HepG2 (cell line): ENCODE results near the gene DUS3L. TPM values are rescaled to one million over a fixed set of nuclear protein-coding genes. Genes with fewer than 3 reads are reported as not detected.

Experiments
- AGO1 ChIP-seq: fragments of 200-400 bp; formaldehyde crosslinking; IDR thresholded peaks from 2 replicates; pipeline ENCODE4 v1.6.1; 2017; ENCODE audit warnings: mild to moderate bottlenecking, low read depth, low read length, moderate library complexity; ENCODE audit not compliant: poor library complexity, severe bottlenecking
- ATM ChIP-seq: fragments of 450-650 bp; IDR thresholded peaks from 2 replicates; pipeline ENCODE4 v1.7.1; 2017; ENCODE audit warnings: mild to moderate bottlenecking, borderline replicate concordance
- CHD4 ChIP-seq: fragments of 200-600 bp; sonication (generic); IDR thresholded peaks from 2 replicates; pipeline ENCODE4 v1.7.0; 2017; ENCODE audit warnings: mild to moderate bottlenecking, low read length, borderline replicate concordance
- EEA1 ChIP-seq: sonication (generic); formaldehyde crosslinking; IDR thresholded peaks from 2 replicates; pipeline ENCODE4 v1.5.1; 2020; ENCODE audit warnings: mild to moderate bottlenecking, missing genetic modification reagents, borderline replicate concordance
- ETV6 ChIP-seq: sonication (generic); formaldehyde crosslinking; conservative IDR thresholded peaks from 2 replicates; pipeline ENCODE4 v1.4.0; 2020; ENCODE audit warnings: missing genetic modification reagents
- FLYWCH1 ChIP-seq: sonication (generic); formaldehyde crosslinking; IDR thresholded peaks from 2 replicates; pipeline ENCODE4 v1.8.1; 2023; ENCODE audit warnings: mild to moderate bottlenecking, missing genetic modification reagents
- GATAD1 ChIP-seq: IDR thresholded peaks from 2 replicates; pipeline ENCODE4 v1.6.1; 2016; ENCODE audit warnings: missing genetic modification reagents, missing compliant biosample characterization
- KDM1A ChIP-seq: IDR thresholded peaks from 2 replicates; pipeline ENCODE4 v1.6.1; 2016; ENCODE audit warnings: missing compliant biosample characterization
- SATB2 ChIP-seq: sonication (generic); formaldehyde crosslinking; IDR thresholded peaks from 2 replicates; pipeline ENCODE4 v1.5.0; 2020; ENCODE audit warnings: missing genetic modification reagents
- THYN1 ChIP-seq: sonication (generic); formaldehyde crosslinking; IDR thresholded peaks from 2 replicates; pipeline ENCODE4 v1.8.1; 2023; ENCODE audit warnings: low read depth, mild to moderate bottlenecking, moderate library complexity, missing genetic modification reagents, borderline replicate concordance
- XBP1 ChIP-seq: sonication (generic); formaldehyde crosslinking; IDR thresholded peaks from 2 replicates; pipeline ENCODE4 v1.5.0; 2020; ENCODE audit warnings: missing genetic modification reagents
- ZFP62 ChIP-seq: sonication (generic); formaldehyde crosslinking; IDR thresholded peaks from 2 replicates; pipeline ENCODE4 v1.4.0; 2020; ENCODE audit warnings: missing genetic modification reagents
- ZNF232 ChIP-seq: sonication (generic); formaldehyde crosslinking; IDR thresholded peaks from 2 replicates; pipeline ENCODE4 v1.4.0; 2020; ENCODE audit warnings: missing genetic modification reagents, borderline replicate concordance
- ZNF264 ChIP-seq: sonication (generic); formaldehyde crosslinking; IDR thresholded peaks from 2 replicates; pipeline ENCODE4 v1.4.0; 2020; ENCODE audit warnings: missing genetic modification reagents
- ZNF335 ChIP-seq: sonication (generic); formaldehyde crosslinking; IDR thresholded peaks from 2 replicates; pipeline ENCODE4 v1.4.0; 2020; ENCODE audit warnings: missing genetic modification reagents
- ZNF782 ChIP-seq: sonication (generic); formaldehyde crosslinking; IDR thresholded peaks from 2 replicates; pipeline ENCODE4 v1.4.0; 2020; ENCODE audit warnings: missing genetic modification reagents, mild to moderate bottlenecking, borderline replicate concordance
- polyA plus RNA-seq, 8 experiments: library from polyadenylated mRNA; depleted of rRNA in 3 of 8; stranded (reverse) in 7 of 8; unstranded in 1 of 8; fragments of >200 nt; fragmentation: Illumina TruSeq in 4 of 8; extraction: Trizol in 4 of 8; gene quantifications; 2 replicates each; pipeline versions ENCODE4 v1.2.1 to v1.2.3, GENCODE V29; 2011 to 2016; ENCODE audit warnings: low read depth in 4 of 8, missing spikeins in 1 of 8, mixed read lengths in 1 of 8; ENCODE audit not compliant: insufficient read depth in 1 of 8
- total RNA-seq, 5 experiments: library from RNA; depleted of rRNA; stranded (reverse); fragments of >200 nt; fragmentation: Illumina TruSeq; extraction: Trizol; gene quantifications; 2 replicates each; pipeline ENCODE4 v1.2.3, GENCODE V29; 2016; ENCODE audit warnings: low read depth in 1 of 5
- TF ChIP-seq, protein P1 (sequence below): sonication (generic); formaldehyde crosslinking; IDR thresholded peaks from 2 replicates; pipeline ENCODE4 v1.9.0; 2021; ENCODE audit warnings: missing genetic modification reagents, borderline replicate concordance
- TF ChIP-seq, protein P2 (sequence below): IDR thresholded peaks from 2 replicates; pipeline ENCODE4 v1.6.1; 2016; ENCODE audit warnings: missing compliant biosample characterization, missing genetic modification reagents, borderline replicate concordance
- TF ChIP-seq, protein P3 (sequence below): sonication (generic); formaldehyde crosslinking; IDR thresholded peaks from 2 replicates; pipeline ENCODE4 v1.4.0; 2020; ENCODE audit warnings: mild to moderate bottlenecking, missing genetic modification reagents
- TF ChIP-seq, protein P4 (sequence below): sonication (generic); formaldehyde crosslinking; IDR thresholded peaks from 2 replicates; pipeline ENCODE4 v1.4.0; 2020; ENCODE audit warnings: missing genetic modification reagents
- TF ChIP-seq, protein P5 (sequence below): sonication (generic); formaldehyde crosslinking; IDR thresholded peaks from 2 replicates; pipeline ENCODE4 v1.5.0; 2020; ENCODE audit warnings: missing genetic modification reagents
- TF ChIP-seq, protein P6 (sequence below): sonication (generic); formaldehyde crosslinking; IDR thresholded peaks from 2 replicates; pipeline ENCODE4 v1.4.0; 2020; ENCODE audit warnings: mild to moderate bottlenecking, missing genetic modification reagents, borderline replicate concordance
- TF ChIP-seq, protein P7 (sequence below): sonication (generic); formaldehyde crosslinking; IDR thresholded peaks from 2 replicates; pipeline ENCODE4 v1.4.0; 2020; ENCODE audit warnings: missing genetic modification reagents

Gene DUS3L
- total and polyA plus RNA-seq, 2 of the 13 experiments (the other 11 are each of a cell fraction or from before 2014, with no cell fraction given), result 13.3 to 25.1 TPM

DNA sequence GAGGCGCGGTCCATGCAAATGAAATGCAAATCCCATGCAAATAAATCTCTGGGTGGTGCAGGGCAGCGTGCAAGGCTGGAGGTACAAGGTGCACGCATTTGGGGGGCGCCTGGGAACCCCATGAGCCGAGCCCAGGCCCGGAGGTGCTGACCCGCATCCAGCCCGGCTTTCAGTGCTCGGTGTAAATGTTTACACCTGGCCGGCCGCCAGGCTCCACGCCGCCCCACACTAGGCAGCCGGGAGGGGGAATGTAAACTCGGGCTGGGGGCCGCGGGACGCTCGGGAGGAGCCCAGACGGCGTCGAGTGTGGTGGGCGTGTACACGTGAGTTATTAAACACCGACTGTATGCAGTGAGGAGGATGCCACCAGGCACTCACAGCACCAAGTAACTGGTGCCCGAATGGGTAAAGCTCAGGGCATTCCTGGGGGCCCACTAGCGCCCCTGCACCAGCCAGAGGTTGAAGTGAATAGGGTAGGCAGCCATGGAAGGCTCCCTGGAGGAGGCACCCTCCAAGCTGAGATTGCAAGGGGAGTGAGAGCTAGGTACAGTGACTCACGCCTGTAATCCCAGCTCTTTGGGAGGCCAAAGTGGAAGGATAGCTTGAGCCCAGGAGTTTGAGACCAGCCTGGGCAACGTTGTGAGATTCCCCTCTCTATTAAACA is 31.4 kb upstream of the DUS3L start (continued):
- TF ChIP-seq GATAD1, result no peak
- TF ChIP-seq ZNF232 (CRISPR knock-in tag), result no peak
- TF ChIP-seq, protein P1, sequence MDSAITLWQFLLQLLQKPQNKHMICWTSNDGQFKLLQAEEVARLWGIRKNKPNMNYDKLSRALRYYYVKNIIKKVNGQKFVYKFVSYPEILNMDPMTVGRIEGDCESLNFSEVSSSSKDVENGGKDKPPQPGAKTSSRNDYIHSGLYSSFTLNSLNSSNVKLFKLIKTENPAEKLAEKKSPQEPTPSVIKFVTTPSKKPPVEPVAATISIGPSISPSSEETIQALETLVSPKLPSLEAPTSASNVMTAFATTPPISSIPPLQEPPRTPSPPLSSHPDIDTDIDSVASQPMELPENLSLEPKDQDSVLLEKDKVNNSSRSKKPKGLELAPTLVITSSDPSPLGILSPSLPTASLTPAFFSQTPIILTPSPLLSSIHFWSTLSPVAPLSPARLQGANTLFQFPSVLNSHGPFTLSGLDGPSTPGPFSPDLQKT (CRISPR knock-in tag), result no peak
- TF ChIP-seq, protein P2, sequence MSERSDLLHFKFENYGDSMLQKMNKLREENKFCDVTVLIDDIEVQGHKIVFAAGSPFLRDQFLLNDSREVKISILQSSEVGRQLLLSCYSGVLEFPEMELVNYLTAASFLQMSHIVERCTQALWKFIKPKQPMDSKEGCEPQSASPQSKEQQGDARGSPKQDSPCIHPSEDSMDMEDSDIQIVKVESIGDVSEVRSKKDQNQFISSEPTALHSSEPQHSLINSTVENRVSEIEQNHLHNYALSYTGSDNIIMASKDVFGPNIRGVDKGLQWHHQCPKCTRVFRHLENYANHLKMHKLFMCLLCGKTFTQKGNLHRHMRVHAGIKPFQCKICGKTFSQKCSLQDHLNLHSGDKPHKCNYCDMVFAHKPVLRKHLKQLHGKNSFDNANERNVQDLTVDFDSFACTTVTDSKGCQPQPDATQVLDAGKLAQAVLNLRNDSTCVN, result no peak
- TF ChIP-seq AGO1, result peak; percentile 72
- no peak for TF ChIP-seq ATM
- no peak for TF ChIP-seq ZFP62 (CRISPR knock-in tag)
- no peak for TF ChIP-seq ETV6
- TF ChIP-seq ZNF335 (CRISPR knock-in tag), result no peak
- TF ChIP-seq, protein P3, sequence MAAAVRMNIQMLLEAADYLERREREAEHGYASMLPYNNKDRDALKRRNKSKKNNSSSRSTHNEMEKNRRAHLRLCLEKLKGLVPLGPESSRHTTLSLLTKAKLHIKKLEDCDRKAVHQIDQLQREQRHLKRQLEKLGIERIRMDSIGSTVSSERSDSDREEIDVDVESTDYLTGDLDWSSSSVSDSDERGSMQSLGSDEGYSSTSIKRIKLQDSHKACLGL, result no peak; the same call in 1 of the 2 replicates
- no peak for TF ChIP-seq CHD4
- TF ChIP-seq, protein P4, sequence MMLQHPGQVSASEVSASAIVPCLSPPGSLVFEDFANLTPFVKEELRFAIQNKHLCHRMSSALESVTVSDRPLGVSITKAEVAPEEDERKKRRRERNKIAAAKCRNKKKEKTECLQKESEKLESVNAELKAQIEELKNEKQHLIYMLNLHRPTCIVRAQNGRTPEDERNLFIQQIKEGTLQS (CRISPR knock-in tag), result no peak
- no peak for TF ChIP-seq SATB2
- no peak for TF ChIP-seq FLYWCH1 (CRISPR knock-in tag)
- TF ChIP-seq ZNF782 (CRISPR knock-in tag), result no peak
- TF ChIP-seq EEA1 (CRISPR knock-in tag), result no peak
- TF ChIP-seq KDM1A (CRISPR knock-in tag), result no peak
- TF ChIP-seq, protein P5, sequence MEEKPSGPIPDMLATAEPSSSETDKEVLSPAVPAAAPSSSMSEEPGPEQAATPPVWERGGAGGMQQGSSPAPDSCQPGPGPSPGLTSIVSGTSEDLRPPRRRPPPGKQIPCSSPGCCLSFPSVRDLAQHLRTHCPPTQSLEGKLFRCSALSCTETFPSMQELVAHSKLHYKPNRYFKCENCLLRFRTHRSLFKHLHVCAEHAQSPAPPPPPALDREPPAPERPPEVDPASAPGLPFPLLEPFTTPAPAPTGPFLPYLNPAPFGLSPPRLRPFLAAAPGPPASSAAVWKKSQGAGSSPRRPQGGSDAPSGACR (CRISPR knock-in tag), result 0 out of 2 replicates have a peak, but pooled peaks have one; percentile 22
- TF ChIP-seq XBP1 (CRISPR knock-in tag), result no peak
- TF ChIP-seq, protein P6, sequence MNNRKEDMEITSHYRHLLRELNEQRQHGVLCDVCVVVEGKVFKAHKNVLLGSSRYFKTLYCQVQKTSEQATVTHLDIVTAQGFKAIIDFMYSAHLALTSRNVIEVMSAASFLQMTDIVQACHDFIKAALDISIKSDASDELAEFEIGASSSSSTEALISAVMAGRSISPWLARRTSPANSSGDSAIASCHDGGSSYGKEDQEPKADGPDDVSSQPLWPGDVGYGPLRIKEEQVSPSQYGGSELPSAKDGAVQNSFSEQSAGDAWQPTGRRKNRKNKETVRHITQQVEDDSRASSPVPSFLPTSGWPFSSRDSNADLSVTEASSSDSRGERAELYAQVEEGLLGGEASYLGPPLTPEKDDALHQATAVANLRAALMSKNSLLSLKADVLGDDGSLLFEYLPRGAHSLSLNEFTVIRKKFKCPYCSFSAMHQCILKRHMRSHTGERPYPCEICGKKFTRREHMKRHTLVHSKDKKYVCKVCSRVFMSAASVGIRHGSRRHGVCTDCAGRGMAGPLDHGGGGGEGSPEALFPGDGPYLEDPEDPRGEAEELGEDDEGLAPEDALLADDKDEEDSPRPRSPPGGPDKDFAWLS, result no peak
- no peak for TF ChIP-seq THYN1
- no peak for TF ChIP-seq ZNF264 (CRISPR knock-in tag)
- TF ChIP-seq, protein P7, sequence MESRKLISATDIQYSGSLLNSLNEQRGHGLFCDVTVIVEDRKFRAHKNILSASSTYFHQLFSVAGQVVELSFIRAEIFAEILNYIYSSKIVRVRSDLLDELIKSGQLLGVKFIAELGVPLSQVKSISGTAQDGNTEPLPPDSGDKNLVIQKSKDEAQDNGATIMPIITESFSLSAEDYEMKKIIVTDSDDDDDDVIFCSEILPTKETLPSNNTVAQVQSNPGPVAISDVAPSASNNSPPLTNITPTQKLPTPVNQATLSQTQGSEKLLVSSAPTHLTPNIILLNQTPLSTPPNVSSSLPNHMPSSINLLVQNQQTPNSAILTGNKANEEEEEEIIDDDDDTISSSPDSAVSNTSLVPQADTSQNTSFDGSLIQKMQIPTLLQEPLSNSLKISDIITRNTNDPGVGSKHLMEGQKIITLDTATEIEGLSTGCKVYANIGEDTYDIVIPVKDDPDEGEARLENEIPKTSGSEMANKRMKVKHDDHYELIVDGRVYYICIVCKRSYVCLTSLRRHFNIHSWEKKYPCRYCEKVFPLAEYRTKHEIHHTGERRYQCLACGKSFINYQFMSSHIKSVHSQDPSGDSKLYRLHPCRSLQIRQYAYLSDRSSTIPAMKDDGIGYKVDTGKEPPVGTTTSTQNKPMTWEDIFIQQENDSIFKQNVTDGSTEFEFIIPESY (CRISPR knock-in tag), result no peak
